HCT116 (cell line): ENCODE results near the gene PRKAG3. TPM values are rescaled to one million over a fixed set of nuclear protein-coding genes. Genes with fewer than 3 reads are reported as not detected.

Experiments
- ATAC-seq: fragments of 200-7000 bp; cut with Tn5 transposase; 2 replicates; pipeline ENCODE4 v1.9.1; 2020; ENCODE audit warnings: mild to moderate bottlenecking, moderate library complexity
- BruUV-seq: library from RNA; stranded (reverse); fragments of 400-500 nt; replicated peaks from 2 replicates; lab custom pipeline; 2021; lab: Mats Ljungman, UMichigan
- CTCF ChIA-PET: fragments of 300-600 bp; sonication (Branson Sonifier 250); formaldehyde crosslinking; loops from one replicate; lab custom pipeline; 2021; ENCODE audit warnings: antibody characterized with exemption; lab: Charles Lee
- POLR2A ChIA-PET: fragments of 300-600, 350-600 bp; sonication (Branson Sonifier 250); formaldehyde crosslinking; loops from one replicate; lab custom pipeline; 2021; ENCODE audit warnings: antibody characterized with exemption; lab: Charles Lee
- RAD21 ChIA-PET, 2 experiments: fragments of 300-600 bp; sonication (Branson Sonifier 250); formaldehyde crosslinking; loops; one replicate each; lab custom pipeline; 2023; ENCODE audit warnings: low total read pairs in 2 of 2; ENCODE audit not compliant: uncharacterized antibody in 2 of 2, unreplicated experiment in 2 of 2, low non-redundant PET in 1 of 2; lab: Charles Lee
- DNase-seq: peaks from one replicate; pipeline ENCODE4 v3.0.0-alpha.2; 2010; ENCODE audit warnings: low read depth, low spot score
- H2AFZ ChIP-seq: fragments of 200-600 bp; shearing (Covaris generic), sonication (generic); 2 replicates; pipeline ENCODE4 v1.6.1; 2017; ENCODE audit warnings: low read depth, mixed run types, mixed read lengths, antibody characterized with exemption, low read length; ENCODE audit not compliant: poor library complexity, severe bottlenecking
- H3K27ac ChIP-seq: 2 replicates; pipeline ENCODE4 v1.5.1; 2012; ENCODE audit warnings: low read depth, low read length
- H3K27me3 ChIP-seq: fragments of 200-600 bp; sonication (generic); 2 replicates; pipeline ENCODE4 v1.6.1; 2016; ENCODE audit warnings: mixed run types, low read length, mixed read lengths; ENCODE audit not compliant: insufficient read depth
- H3K36me3 ChIP-seq, 2 experiments: fragments of 200-500 bp in 1 of 2; fragments of 200-600 bp in 1 of 2; sonication (Bioruptor generic) in 1 of 2; sonication (generic) in 1 of 2; 2 replicates each; pipeline versions ENCODE4 v1.5.1 to v1.6.1; 2014 to 2016; ENCODE audit warnings: low read length in 2 of 2, inconsistent platforms in 1 of 2, mixed read lengths in 1 of 2, mixed run types in 1 of 2; ENCODE audit not compliant: insufficient read depth in 2 of 2, control insufficient read depth in 1 of 2
- H3K4me1 ChIP-seq, 2 experiments: fragments of 200-600 bp in 1 of 2; sonication (generic) in 1 of 2; 2 replicates each; pipeline versions ENCODE4 v1.5.1 to v1.6.1; 2012 to 2017; ENCODE audit warnings: low read length in 2 of 2, inconsistent platforms in 1 of 2, mild to moderate bottlenecking in 1 of 2, mixed read lengths in 1 of 2, mixed run types in 1 of 2, moderate library complexity in 1 of 2; ENCODE audit not compliant: insufficient read depth in 2 of 2, control insufficient read depth in 1 of 2
- H3K4me2 ChIP-seq: fragments of 200-600 bp; sonication (generic); 2 replicates; pipeline ENCODE4 v1.6.1; 2017; ENCODE audit warnings: mixed run types, low read length, mixed read lengths
- H3K4me3 ChIP-seq, 2 experiments: fragments of 200-600 bp in 1 of 2; sonication (generic) in 1 of 2; replicated peaks in 1 of 2; 2 replicates each; pipeline ENCODE4 v1.5.1; 2011 to 2016; ENCODE audit warnings: low read length in 2 of 2, control low read depth in 1 of 2, low read depth in 1 of 2, mild to moderate bottlenecking in 1 of 2, mixed read lengths in 1 of 2, mixed run types in 1 of 2
- H3K79me2 ChIP-seq: fragments of 200-600 bp; sonication (generic); 2 replicates; pipeline ENCODE4 v1.6.1; 2017; ENCODE audit warnings: mild to moderate bottlenecking, mixed run types, low read length, moderate library complexity, mixed read lengths; ENCODE audit not compliant: insufficient read depth
- H3K9ac ChIP-seq: fragments of 200-600 bp; sonication (generic); 2 replicates; pipeline ENCODE4 v1.6.1; 2016; ENCODE audit warnings: low read length, mixed read lengths
- H3K9me2 ChIP-seq: fragments of 200-600 bp; sonication (generic), shearing (Covaris generic); 2 replicates; pipeline ENCODE4 v1.6.1; 2017; ENCODE audit warnings: mixed run types, mild to moderate bottlenecking, moderate library complexity; ENCODE audit not compliant: insufficient read depth
- H3K9me3 ChIP-seq, 2 experiments: fragments of 200-500 bp in 1 of 2; fragments of 200-600 bp in 1 of 2; sonication (Bioruptor generic) in 1 of 2; sonication (generic) in 1 of 2; 2 replicates each; pipeline ENCODE4 v1.6.1; 2014 to 2017; ENCODE audit warnings: low read length in 2 of 2, mixed read lengths in 2 of 2, inconsistent platforms in 1 of 2, low read depth in 1 of 2, mild to moderate bottlenecking in 1 of 2, mixed run types in 1 of 2, moderate library complexity in 1 of 2; ENCODE audit not compliant: control insufficient read depth in 1 of 2, insufficient read depth in 1 of 2
- H4K20me1 ChIP-seq: fragments of 200-600 bp; sonication (generic), shearing (Covaris generic); 2 replicates; pipeline ENCODE4 v1.6.1; 2017; ENCODE audit warnings: mixed run types, mild to moderate bottlenecking, moderate library complexity; ENCODE audit not compliant: insufficient read depth
- CEBPB ChIP-seq: IDR thresholded peaks from 2 replicates; pipeline ENCODE4 v1.6.1; 2012; ENCODE audit warnings: low read depth
- POLR2AphosphoS5 ChIP-seq: IDR thresholded peaks from 2 replicates; pipeline ENCODE4 v1.6.1; 2011; ENCODE audit warnings: mild to moderate bottlenecking, low read depth, low read length, moderate library complexity
- RAD21 ChIP-seq: IDR thresholded peaks from 2 replicates; pipeline ENCODE4 v1.6.1; 2012; ENCODE audit warnings: low read depth, mild to moderate bottlenecking
- REST ChIP-seq: IDR thresholded peaks from 2 replicates; pipeline ENCODE4 v1.6.1; 2012; ENCODE audit warnings: low read depth
- ZBTB33 ChIP-seq: IDR thresholded peaks from 2 replicates; pipeline ENCODE4 v1.6.1; 2011; ENCODE audit warnings: mild to moderate bottlenecking, low read length, moderate library complexity; ENCODE audit not compliant: insufficient replicate concordance; ENCODE audit errors: extremely low read depth
- ZNF274 ChIP-seq: fragments of 200-500 bp; sonication (Bioruptor generic); IDR thresholded peaks from 2 replicates; pipeline ENCODE4 v1.6.1; 2014; ENCODE audit warnings: mild to moderate bottlenecking, low read depth, low read length, inconsistent platforms
- intact Hi-C: fragments of 100-400 bp; cut with micrococcal nuclease; formaldehyde crosslinking; loops from 2 replicates; pipeline ENCODE4 v1.10.0; 2022
- total RNA-seq: library from RNA; stranded (reverse); gene quantifications from one replicate; pipeline ENCODE4 v1.2.1, GENCODE V29; 2021; ENCODE audit not compliant: unreplicated experiment

PRKAG3 gene
- total RNA-seq, 1 experiment from 2014 or later: not detected

- H3K36me3 ChIP-seq: no peaks in the 10 kb centered on the region
- intact Hi-C loops: no loop called here
- no peaks in the 10 kb centered on the region for H3K27me3 ChIP-seq
- BruUV-seq: no TSS peak
- H3K9me3 ChIP-seq: no peaks in the 10 kb centered on the region
- H3K4me2 ChIP-seq: peak within 1 kb of the TSS; percentile 79
- H2AFZ ChIP-seq: peak within 1 kb of the TSS; percentile 26
- ATAC-seq (peak; percentile 39), DNase-seq (no peak)
- peak within 1 kb of the TSS; percentile 28 to 47 for H3K4me3 ChIP-seq
- peaks cover 19 to 35% of the 10 kb centered on the region in 2 experiments for H3K4me1 ChIP-seq
- CTCF ChIA-PET: interaction anchor here (15.1 kb wide), 1 partner anchor 15 kb away, joined by 278 read pairs; no protein-coding TSS in a partner anchor
- no peaks in the 10 kb centered on the region for H3K9me2 ChIP-seq
- TF ChIP-seq RAD21 (no peak), CEBPB (no peak), POLR2AphosphoS5 (no peak), REST (no peak), ZBTB33 (no peak), ZNF274 (no peak)
- TF ChIP-seq, all 23 proteins: peak for 0
- H3K9ac ChIP-seq: peak within 1 kb of the TSS; percentile 35; the same call in 1 of the 2 replicates
- RAD21 ChIA-PET: interaction anchor here in 1 of 2 experiments (1.0 kb wide), 1 partner anchor 16 kb away, joined by 3 read pairs; no protein-coding TSS in a partner anchor
- POLR2A ChIA-PET: no interaction called here
- H3K79me2 ChIP-seq: no peaks in the 10 kb centered on the region
- no peak within 1 kb of the TSS; the same call in 1 of the 2 replicates for H3K27ac ChIP-seq
- no peaks in the 10 kb centered on the region for H4K20me1 ChIP-seq
These were observed 48.7 kb upstream of the PRKAG3 start, which contains the start of gene WNT10A for GRCh38 chr2:218880102-218880858. TSS of gene WNT10A (plus strand) at chr2:218880852. CDS start at chr2:218880996, 144 bp downstream.
